Amniotic stem cell (primary cell): ENCODE measurements around the gene FOXL2.

Source experiments
- DNase-seq: peaks from one replicate; lab custom pipeline; 2025; lab: John Stamatoyannopoulos, UW

FOXL2 gene

GRCh38 chr3:138946663-138947494 lies at the start of gene FOXL2, which contains the start of gene FOXL2NB:
FOXL2 (minus strand) TSS chr3:138947137; CDS start chr3:138946722, 415 bp downstream.
FOXL2NB (plus strand) TSS chr3:138947217; CDS start chr3:138947365, 148 bp downstream.
- DNase-seq = no peak

GRCh38 chr3:138995706-138996105 lies 48.8 kb upstream of the FOXL2 start:
- no peak for DNase-seq

GRCh38 chr3:138987181-138987580 lies 40.2 kb upstream of the FOXL2 start:
- DNase-seq = no peak

GRCh38 chr3:138985932-138986331 lies 39.0 kb upstream of the FOXL2 start:
- DNase-seq = no peak

- DNase-seq = no peak
Measured at GRCh38 chr3:138984816-138985215, 37.9 kb upstream of the FOXL2 start.

- no peak for DNase-seq
Measured at GRCh38 chr3:138976047-138976446, 29.1 kb upstream of the FOXL2 start.

- DNase-seq = no peak
Measured at GRCh38 chr3:138975351-138975750, 28.4 kb upstream of the FOXL2 start.

GRCh38 chr3:138974462-138974861 lies 27.5 kb upstream of the FOXL2 start:
- DNase-seq = no peak

GRCh38 chr3:138972941-138973340 lies 26.0 kb upstream of the FOXL2 start:
- DNase-seq = no peak

GRCh38 chr3:138971766-138972320 lies 24.9 kb upstream of the FOXL2 start:
- no peak for DNase-seq

GRCh38 chr3:138964923-138965322 lies 18.0 kb upstream of the FOXL2 start:
- no peak for DNase-seq

GRCh38 chr3:138964264-138964663 lies 17.3 kb upstream of the FOXL2 start:
- no peak for DNase-seq

GRCh38 chr3:138962854-138963560 lies 16.1 kb upstream of the FOXL2 start:
- DNase-seq = no peak

GRCh38 chr3:138960417-138960852 lies 13.5 kb upstream of the FOXL2 start:
- no peak for DNase-seq

- DNase-seq = no peak
Measured at GRCh38 chr3:138950701-138951100, 3.8 kb upstream of the FOXL2 start.

GRCh38 chr3:138950006-138950644 lies 3.2 kb upstream of the FOXL2 start:
- no peak for DNase-seq

- no peak for DNase-seq
Measured at GRCh38 chr3:138949445-138950005, 2.6 kb upstream of the FOXL2 start.

GRCh38 chr3:138949002-138949418 lies 2.1 kb upstream of the FOXL2 start:
- DNase-seq = no peak

GRCh38 chr3:138948371-138949001 lies 1.5 kb upstream of the FOXL2 start:
- DNase-seq = no peak

GRCh38 chr3:138947495-138948121 lies 671 bp upstream of the FOXL2 start:
- no peak for DNase-seq
